Endodermal cell (in vitro differentiated cells): Measurements from ENCODE around the gene IFI44L. TPM values are rescaled to one million over a fixed set of nuclear protein-coding genes. Genes with fewer than 3 reads are reported as not detected.
A peak's percentile ranks its signal among the peaks of the same experiment; 100 is the strongest.

Experiments used
- DNase-seq: peaks from one replicate; pipeline ENCODE4 v3.0.0-alpha.2; 2017
- H3K27ac ChIP-seq: 2 replicates; pipeline ENCODE4 v1.5.1; 2013; ENCODE audit warnings: mild to moderate bottlenecking, low read depth, low read length, moderate library complexity
- H3K27me3 ChIP-seq: 2 replicates; pipeline ENCODE4 v1.6.1; 2013; ENCODE audit warnings: mild to moderate bottlenecking, low read length, moderate library complexity; ENCODE audit not compliant: insufficient read depth, control insufficient read depth, poor library complexity, severe bottlenecking
- H3K36me3 ChIP-seq: 2 replicates; pipeline ENCODE4 v1.7.0; 2013; ENCODE audit warnings: mild to moderate bottlenecking, low read length, moderate library complexity; ENCODE audit not compliant: control insufficient read depth, insufficient read depth
- H3K4me1 ChIP-seq: one replicate; pipeline ENCODE4 v1.7.0; 2013; ENCODE audit warnings: low read length; ENCODE audit not compliant: control insufficient read depth, insufficient read depth
- H3K4me3 ChIP-seq: 2 replicates; pipeline ENCODE4 v1.5.1; 2013; ENCODE audit warnings: mild to moderate bottlenecking, low read length, moderate library complexity
- H3K9ac ChIP-seq: 2 replicates; pipeline ENCODE4 v1.6.1; 2013; ENCODE audit warnings: mild to moderate bottlenecking, low read length, moderate library complexity; ENCODE audit not compliant: poor library complexity, severe bottlenecking; ENCODE audit errors: extremely low read depth
- H3K9me3 ChIP-seq: 2 replicates; pipeline ENCODE4 v1.6.1; 2013; ENCODE audit warnings: mild to moderate bottlenecking, low read length, moderate library complexity; ENCODE audit not compliant: control insufficient read depth
- H3K27ac Mint-ChIP-seq: 2 replicates; pipeline ENCODE4 v1.8.0; 2020; ENCODE audit warnings: mixed read lengths
- H3K27me3 Mint-ChIP-seq: 2 replicates; pipeline ENCODE4 v1.8.0; 2021; ENCODE audit warnings: mild to moderate bottlenecking, mixed read lengths; ENCODE audit not compliant: insufficient read depth
- H3K36me3 Mint-ChIP-seq: 2 replicates; pipeline ENCODE4 v1.8.0; 2020; ENCODE audit warnings: low read depth, mixed read lengths
- H3K4me1 Mint-ChIP-seq: 2 replicates; pipeline ENCODE4 v1.8.0; 2020; ENCODE audit warnings: mixed read lengths
- H3K4me3 Mint-ChIP-seq: 2 replicates; pipeline ENCODE4 v1.8.0; 2020; ENCODE audit warnings: mild to moderate bottlenecking, moderate library complexity, mixed read lengths
- H3K9me3 Mint-ChIP-seq: 2 replicates; pipeline ENCODE4 v1.8.0; 2020; ENCODE audit warnings: mild to moderate bottlenecking, mixed read lengths
- WGBS, 2 experiments: methylation state at CpG; one replicate each; pipeline versions ENCODE4 v1.1.5 to v1.1.7; 2013; ENCODE audit warnings: missing lambda C conversion rate in 2 of 2, mixed read lengths in 1 of 2; ENCODE audit not compliant: insufficient coverage in 1 of 2, insufficient read length in 1 of 2; 5-methylcytosine and 5-hydroxymethylcytosine counted together
- total RNA-seq, 2 donors: library from RNA; stranded (reverse); fragmentation: NEBNext Ultra II Directional in 1 of 2; extraction: Animal tissue kit (Norgen Biotek cat#: 25700) in 1 of 2; gene quantifications; 2 replicates in 1 of 2; 3 replicates in 1 of 2; pipeline ENCODE4 v1.2.1, GENCODE V29; 2021
- TF ChIP-seq, protein P1 (sequence below): fragments of 200-600 bp; sonication (generic); conservative IDR thresholded peaks from 2 replicates; pipeline ENCODE4 v1.5.0; 2021; ENCODE audit warnings: antibody characterized with exemption, mild to moderate bottlenecking

IFI44L gene
- total RNA-seq, 2 donors from 2014 or later = not detected

DNA sequence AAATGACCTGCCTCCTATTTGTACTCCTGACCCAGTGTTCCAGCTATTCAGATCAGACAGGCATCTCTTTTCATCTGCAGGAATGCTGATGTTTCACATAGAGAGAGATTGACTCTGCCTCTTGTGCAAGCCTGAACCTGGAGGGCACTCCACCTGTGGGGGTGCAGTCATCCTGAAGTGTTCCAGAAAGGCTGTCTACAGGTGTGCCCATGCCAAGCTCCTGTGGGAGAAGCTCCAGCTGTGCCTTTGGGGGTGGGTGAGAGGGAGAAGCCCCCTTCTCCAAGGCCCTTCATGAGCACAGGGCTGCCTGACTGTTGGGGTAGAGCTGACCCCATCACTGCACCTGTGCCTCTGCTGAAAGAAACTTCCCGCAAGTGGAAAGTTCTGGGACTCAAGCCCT lies 52.2 kb downstream of the IFI44L start:
- H3K4me1 ChIP-seq = no peaks in the 10 kb centered on the region
- Mint-ChIP-seq H3K27me3 (peaks cover 12% of the 10 kb centered on the region), H3K9me3 (no peaks in the 10 kb centered on the region), H3K4me3 (no peak overlapping the region), H3K27ac (no peak overlapping the region), H3K36me3 (no peaks in the 10 kb centered on the region), H3K4me1 (no peaks in the 10 kb centered on the region)
- TF ChIP-seq, protein P1, sequence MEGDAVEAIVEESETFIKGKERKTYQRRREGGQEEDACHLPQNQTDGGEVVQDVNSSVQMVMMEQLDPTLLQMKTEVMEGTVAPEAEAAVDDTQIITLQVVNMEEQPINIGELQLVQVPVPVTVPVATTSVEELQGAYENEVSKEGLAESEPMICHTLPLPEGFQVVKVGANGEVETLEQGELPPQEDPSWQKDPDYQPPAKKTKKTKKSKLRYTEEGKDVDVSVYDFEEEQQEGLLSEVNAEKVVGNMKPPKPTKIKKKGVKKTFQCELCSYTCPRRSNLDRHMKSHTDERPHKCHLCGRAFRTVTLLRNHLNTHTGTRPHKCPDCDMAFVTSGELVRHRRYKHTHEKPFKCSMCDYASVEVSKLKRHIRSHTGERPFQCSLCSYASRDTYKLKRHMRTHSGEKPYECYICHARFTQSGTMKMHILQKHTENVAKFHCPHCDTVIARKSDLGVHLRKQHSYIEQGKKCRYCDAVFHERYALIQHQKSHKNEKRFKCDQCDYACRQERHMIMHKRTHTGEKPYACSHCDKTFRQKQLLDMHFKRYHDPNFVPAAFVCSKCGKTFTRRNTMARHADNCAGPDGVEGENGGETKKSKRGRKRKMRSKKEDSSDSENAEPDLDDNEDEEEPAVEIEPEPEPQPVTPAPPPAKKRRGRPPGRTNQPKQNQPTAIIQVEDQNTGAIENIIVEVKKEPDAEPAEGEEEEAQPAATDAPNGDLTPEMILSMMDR = no peak
- DNase-seq = no peak
- WGBS, 2 experiments = 58% methylated on average over 1 of the region's 1 CpG; no CpG with 5 or more reads in 1 of the 2 experiments
- H3K9ac ChIP-seq = no peak overlapping the region
- H3K27me3 ChIP-seq = no peaks in the 10 kb centered on the region
- no peak overlapping the region for H3K4me3 ChIP-seq
- H3K27ac ChIP-seq = no peak overlapping the region
- H3K36me3 ChIP-seq = no peaks in the 10 kb centered on the region
- no peaks in the 10 kb centered on the region for H3K9me3 ChIP-seq

DNA sequence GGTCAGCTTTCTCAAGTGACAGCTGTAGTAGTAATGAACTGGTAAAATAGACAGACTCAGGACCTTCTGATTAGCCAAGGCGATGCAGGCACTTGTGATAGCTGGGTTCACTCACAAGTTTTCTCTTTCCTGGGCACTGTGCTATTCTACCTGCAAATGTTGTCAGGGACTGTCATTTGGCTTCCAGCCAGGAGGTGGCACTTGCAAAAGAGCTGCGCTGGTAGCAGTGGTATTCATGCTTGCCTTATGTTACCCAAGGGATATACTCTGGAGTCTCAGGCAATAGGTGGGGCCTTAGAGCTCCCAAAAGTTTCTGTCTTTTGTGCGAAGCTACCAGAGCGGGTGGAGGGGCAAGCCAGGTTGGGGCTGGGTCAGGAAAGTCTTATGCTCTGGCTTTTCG lies 52.9 kb downstream of the IFI44L start:
- Mint-ChIP-seq H3K9me3 (no peaks in the 10 kb centered on the region), H3K4me1 (no peaks in the 10 kb centered on the region), H3K36me3 (no peaks in the 10 kb centered on the region), H3K4me3 (no peak overlapping the region), H3K27me3 (peaks cover 11% of the 10 kb centered on the region), H3K27ac (no peak overlapping the region)
- Histone ChIP-seq H3K27me3 (no peaks in the 10 kb centered on the region), H3K4me1 (no peaks in the 10 kb centered on the region), H3K36me3 (no peaks in the 10 kb centered on the region), H3K9ac (no peak overlapping the region), H3K4me3 (no peak overlapping the region), H3K27ac (no peak overlapping the region), H3K9me3 (no peaks in the 10 kb centered on the region)
- 88 to 89% methylated on average over 4 to 5 of the region's 5 CpGs for WGBS, 2 experiments
- DNase-seq = peak; percentile 86
- TF ChIP-seq, protein P1 = peak; percentile 73

DNA sequence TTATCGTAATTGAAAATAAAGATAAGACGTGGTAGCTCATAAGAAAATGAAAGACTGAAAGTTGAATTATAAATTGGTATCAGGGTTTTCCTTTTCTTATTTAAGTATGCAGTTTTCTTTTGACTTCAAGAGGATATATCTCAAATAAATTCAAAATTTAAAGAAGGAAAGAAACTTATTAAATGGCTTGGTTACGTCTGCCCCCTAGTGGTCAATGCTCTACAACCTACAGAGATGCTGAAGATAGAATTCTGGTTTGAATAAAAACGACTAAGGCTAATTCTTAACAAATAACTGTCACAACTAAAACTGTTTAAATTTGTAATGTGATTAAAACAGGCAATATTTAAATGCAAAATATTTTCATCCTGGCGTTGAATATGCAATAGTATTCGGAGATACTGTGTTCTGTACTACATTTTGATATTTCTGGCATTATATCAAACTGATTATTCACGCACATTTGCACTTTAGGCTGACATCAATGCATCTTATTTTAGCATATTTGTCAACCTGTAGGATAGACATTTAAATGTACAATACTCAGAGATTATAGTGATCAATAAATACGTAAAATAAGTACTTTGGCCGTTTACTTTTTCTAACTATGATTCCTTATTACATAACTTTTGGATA lies 56.2 kb downstream of the IFI44L start:
- WGBS, 2 experiments = 48% methylated on average over 7 of the region's 9 CpGs; no CpG with 5 or more reads in 1 of the 2 experiments
- peaks cover 6% of the 10 kb centered on the region for H3K27me3 Mint-ChIP-seq
- H3K9me3 ChIP-seq = no peaks in the 10 kb centered on the region
- no peaks in the 10 kb centered on the region for H3K27me3 ChIP-seq
- H3K27ac Mint-ChIP-seq = no peak overlapping the region
- TF ChIP-seq, protein P1 = peak; percentile 93
- H3K27ac ChIP-seq = no peak overlapping the region
- H3K4me1 Mint-ChIP-seq = no peaks in the 10 kb centered on the region
- no peaks in the 10 kb centered on the region for H3K4me1 ChIP-seq
- H3K36me3 ChIP-seq = no peaks in the 10 kb centered on the region
- DNase-seq = peak; percentile 62
- H3K9ac ChIP-seq = no peak overlapping the region
- H3K36me3 Mint-ChIP-seq = no peaks in the 10 kb centered on the region
- no peak overlapping the region for H3K4me3 ChIP-seq
- H3K4me3 Mint-ChIP-seq = no peak overlapping the region
- no peaks in the 10 kb centered on the region for H3K9me3 Mint-ChIP-seq
